ENCODE data around the gene CFAP69. TPM values are rescaled to one million over a fixed set of nuclear protein-coding genes. Genes with fewer than 3 reads are reported as not detected.

Gene CFAP69
- total RNA-seq, 3 donors from 2014 or later: 13.0 to 45.2 (median 21.8) TPM

DNA sequence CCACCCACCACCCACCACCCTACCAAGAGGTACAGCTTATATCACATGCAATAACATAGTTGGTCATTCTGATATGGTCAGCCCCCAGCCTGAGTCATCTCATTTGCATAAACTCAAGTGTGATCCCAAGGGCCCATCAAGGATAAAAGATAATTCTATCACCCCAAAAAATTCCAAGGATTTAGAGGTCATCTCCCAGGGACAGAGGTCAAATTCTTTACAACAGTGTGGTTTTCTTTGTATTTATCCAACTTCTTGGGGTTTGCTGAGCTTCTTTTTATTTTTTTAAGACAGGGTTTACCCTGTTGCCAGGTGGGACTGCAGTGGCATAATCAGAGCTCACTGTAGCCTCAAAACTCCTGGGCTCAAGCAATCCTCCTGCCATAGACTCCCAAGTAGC, 92.1 kb downstream of the CFAP69 start:
- TF ChIP-seq POLR2A (IDR thresholded peaks at IDR 0.05) (no peak), POLR2AphosphoS5 (IDR thresholded peaks at IDR 0.05) (no peak)
- TF ChIP-seq, protein P1, sequence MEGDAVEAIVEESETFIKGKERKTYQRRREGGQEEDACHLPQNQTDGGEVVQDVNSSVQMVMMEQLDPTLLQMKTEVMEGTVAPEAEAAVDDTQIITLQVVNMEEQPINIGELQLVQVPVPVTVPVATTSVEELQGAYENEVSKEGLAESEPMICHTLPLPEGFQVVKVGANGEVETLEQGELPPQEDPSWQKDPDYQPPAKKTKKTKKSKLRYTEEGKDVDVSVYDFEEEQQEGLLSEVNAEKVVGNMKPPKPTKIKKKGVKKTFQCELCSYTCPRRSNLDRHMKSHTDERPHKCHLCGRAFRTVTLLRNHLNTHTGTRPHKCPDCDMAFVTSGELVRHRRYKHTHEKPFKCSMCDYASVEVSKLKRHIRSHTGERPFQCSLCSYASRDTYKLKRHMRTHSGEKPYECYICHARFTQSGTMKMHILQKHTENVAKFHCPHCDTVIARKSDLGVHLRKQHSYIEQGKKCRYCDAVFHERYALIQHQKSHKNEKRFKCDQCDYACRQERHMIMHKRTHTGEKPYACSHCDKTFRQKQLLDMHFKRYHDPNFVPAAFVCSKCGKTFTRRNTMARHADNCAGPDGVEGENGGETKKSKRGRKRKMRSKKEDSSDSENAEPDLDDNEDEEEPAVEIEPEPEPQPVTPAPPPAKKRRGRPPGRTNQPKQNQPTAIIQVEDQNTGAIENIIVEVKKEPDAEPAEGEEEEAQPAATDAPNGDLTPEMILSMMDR (IDR thresholded peaks at IDR 0.05): no peak
- Histone ChIP-seq H3K4me1 (no peaks in the 10 kb centered on the region), H3K4me3 (no peak overlapping the region), H3K36me3 (no peaks in the 10 kb centered on the region), H3K27me3 (no peaks in the 10 kb centered on the region), H3K9me3 (no peaks in the 10 kb centered on the region), H3K27ac (no peak overlapping the region)
- intact Hi-C loops (cut with DNase I; ENCODE audit: low total_unique reads): no loop called here
- no peak for DNase-seq (ENCODE audit: low spot score in 2 of 2)

DNA sequence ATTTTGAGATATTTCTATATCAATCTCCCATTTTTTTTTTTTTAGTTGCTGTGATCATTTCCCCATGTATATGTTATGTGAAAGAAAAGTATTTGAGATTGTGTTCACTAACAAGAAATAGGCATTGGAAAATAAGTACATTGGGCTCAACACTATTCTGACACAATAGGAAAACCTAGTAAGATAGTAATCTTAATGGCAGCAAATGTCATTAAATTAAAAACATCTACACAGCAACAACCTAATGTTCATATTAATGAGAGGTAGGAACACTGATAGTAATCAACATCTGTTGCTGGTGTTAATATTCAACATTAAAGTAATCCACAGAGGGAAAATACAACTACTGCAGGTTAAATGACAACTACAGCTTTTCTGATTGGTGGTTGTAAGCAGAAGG, 100.0 kb downstream of the CFAP69 start:
- Histone ChIP-seq H3K9me3 (no peaks in the 10 kb centered on the region), H3K27ac (peak overlapping the region; percentile 90 to 91), H3K4me1 (peaks cover 0 to 8% of the 10 kb centered on the region in 2 donors), H3K27me3 (no peaks in the 10 kb centered on the region), H3K36me3 (no peaks in the 10 kb centered on the region), H3K4me3 (peak overlapping the region in 1 of 3 donors; percentile 82)
- no peak for DNase-seq (ENCODE audit: low spot score in 2 of 2)
- TF ChIP-seq, protein P1 (IDR thresholded peaks at IDR 0.05): no peak
- no peak for TF ChIP-seq POLR2A (IDR thresholded peaks at IDR 0.05)
- no peak for TF ChIP-seq POLR2AphosphoS5 (IDR thresholded peaks at IDR 0.05)
- intact Hi-C loops (cut with DNase I; ENCODE audit: low total_unique reads): no loop called here

DNA sequence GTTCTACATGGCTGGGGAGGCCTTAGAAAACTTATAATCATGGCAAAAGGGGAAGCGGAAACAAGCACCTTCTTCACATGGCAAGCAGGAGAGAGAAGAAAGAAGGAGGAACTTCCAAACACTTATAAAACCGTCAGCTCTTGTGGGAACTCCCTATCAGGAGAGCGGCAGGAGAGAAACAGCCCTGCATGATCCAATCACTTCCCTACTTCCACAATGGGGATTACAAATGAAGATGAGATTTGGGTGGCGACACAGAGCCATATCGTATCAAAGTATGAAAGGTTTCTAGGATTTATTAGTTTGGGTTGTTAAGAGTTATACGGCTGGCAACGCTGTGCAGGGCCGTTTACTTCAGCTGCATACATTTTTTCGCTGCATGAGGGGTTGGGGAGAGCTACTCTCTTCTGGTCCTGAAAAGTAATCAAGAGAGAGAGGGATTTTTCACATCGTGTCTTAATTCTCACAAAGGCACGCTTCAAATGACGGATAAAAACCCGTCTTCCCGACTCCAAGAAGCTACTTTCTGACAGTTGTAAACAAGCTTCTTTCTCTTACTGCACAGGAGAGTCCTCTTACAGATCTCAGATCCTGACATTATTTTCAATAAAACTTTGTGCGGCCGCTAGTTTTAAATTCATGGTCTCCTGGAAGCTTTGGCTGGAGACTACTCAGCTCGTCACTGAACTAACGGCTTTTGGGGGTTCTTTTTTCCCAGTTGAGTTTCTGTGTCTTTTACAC, 100.8 kb downstream of the CFAP69 start:
- H3K36me3 ChIP-seq: no peaks in the 10 kb centered on the region
- TF ChIP-seq, protein P1 (IDR thresholded peaks at IDR 0.05): no peak
- TF ChIP-seq POLR2AphosphoS5 (IDR thresholded peaks at IDR 0.05) (no peak), POLR2A (IDR thresholded peaks at IDR 0.05) (no peak)
- DNase-seq (ENCODE audit: low spot score in 2 of 2): no peak
- no peaks in the 10 kb centered on the region for H3K9me3 ChIP-seq
- intact Hi-C loops (cut with DNase I; ENCODE audit: low total_unique reads): no loop called here
- H3K4me3 ChIP-seq: peak overlapping the region; percentile 74 to 82 (median 80)
- H3K4me1 ChIP-seq: peaks cover 0 to 8% of the 10 kb centered on the region in 2 donors
- peak overlapping the region; percentile 90 to 91 for H3K27ac ChIP-seq
- no peaks in the 10 kb centered on the region for H3K27me3 ChIP-seq

DNA sequence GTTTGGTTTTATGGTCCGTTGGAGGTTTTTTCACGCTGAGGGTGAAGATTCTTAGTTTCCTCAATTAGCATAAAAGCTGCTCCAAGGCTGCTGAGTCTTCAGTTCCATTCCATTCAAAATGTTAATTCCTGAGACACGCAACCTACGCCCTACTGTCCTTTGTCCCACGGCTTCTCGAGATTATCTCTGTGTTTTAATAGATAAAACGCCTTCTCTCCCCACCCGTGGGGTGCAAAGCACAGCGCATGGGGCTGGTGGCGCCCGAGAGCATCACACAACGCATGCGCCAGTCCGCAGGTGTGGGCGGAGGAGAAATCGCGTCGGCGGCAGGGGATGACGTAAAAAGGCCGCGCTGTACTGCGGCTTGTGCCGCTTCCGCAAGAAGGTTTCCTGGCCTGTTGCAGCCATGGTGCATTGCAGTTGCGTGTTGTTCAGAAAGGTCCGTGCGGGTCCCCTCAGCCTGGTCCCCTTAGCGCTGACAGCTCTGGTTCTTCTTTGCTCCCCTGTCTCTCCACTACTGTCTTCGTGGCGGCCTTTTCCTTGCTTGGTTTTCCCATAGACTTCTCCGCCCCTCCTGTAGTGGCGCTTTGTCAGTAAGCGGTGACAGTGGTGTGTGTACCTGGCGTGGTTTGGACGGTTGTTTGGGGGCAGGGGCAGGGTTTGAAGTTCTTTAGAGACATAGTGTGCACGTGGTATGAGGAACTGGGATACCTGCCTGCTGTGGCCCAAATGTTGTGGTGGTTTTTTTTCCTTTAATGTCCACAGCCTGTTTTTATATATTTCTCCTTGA, 101.6 kb downstream of the CFAP69 start, which contains the start of gene GTPBP10:
GTPBP10 (plus strand) TSS at position 381 of the 790 bp plus-strand sequence; CDS start at position 407, 26 bp downstream.
- intact Hi-C loops (cut with DNase I; ENCODE audit: low total_unique reads): no loop called here
- Histone ChIP-seq H3K4me3 (peak within 1 kb of the TSS; percentile 74 to 82 (median 80)), H3K9me3 (no peaks in the 10 kb centered on the region), H3K4me1 (peaks cover 0 to 8% of the 10 kb centered on the region in 2 donors), H3K36me3 (no peaks in the 10 kb centered on the region), H3K27me3 (no peaks in the 10 kb centered on the region), H3K27ac (peak within 1 kb of the TSS; percentile 90 to 91)
- DNase-seq (ENCODE audit: low spot score in 2 of 2): peak; percentile 87 to 91
- TF ChIP-seq, protein P1 (IDR thresholded peaks at IDR 0.05): peak; percentile 76 to 79 (median 77)
- TF ChIP-seq POLR2A (IDR thresholded peaks at IDR 0.05) (peak; percentile 71), POLR2AphosphoS5 (IDR thresholded peaks at IDR 0.05) (peak; percentile 88 to 94 (median 90))
